Fibroblast of skin of abdomen (primary cell): ENCODE data around the gene PHIP.
A peak's percentile ranks its signal among the peaks of the same experiment; 100 is the strongest.
"Not testable (repeated sequence)": the region's sequence is repeated elsewhere in the genome, so short reads cannot be mapped to it uniquely, and the experiment has no call there.

Source experiments
- DNase-seq: peaks from one replicate; pipeline ENCODE4 v3.0.0-alpha.2; 2013

The PHIP gene

GRCh38 chr6:78917788-78918187 is 160.3 kb downstream of the PHIP start:
- DNase-seq: no peak

- no peak for DNase-seq
Observed at GRCh38 chr6:78916411-78916810, 161.6 kb downstream of the PHIP start.

- no peak for DNase-seq
Observed at GRCh38 chr6:78911218-78911940, 166.7 kb downstream of the PHIP start.

GRCh38 chr6:78910591-78911171 is 167.4 kb downstream of the PHIP start:
- DNase-seq: peak; percentile 13

- no peak for DNase-seq
Observed at GRCh38 chr6:78910010-78910409, 168.0 kb downstream of the PHIP start.

- peak; percentile 80 for DNase-seq
Observed at GRCh38 chr6:78909391-78909790, 168.7 kb downstream of the PHIP start.

- DNase-seq: no peak
Observed at GRCh38 chr6:78908621-78909020, 169.4 kb downstream of the PHIP start.

GRCh38 chr6:78896227-78896626 is 181.8 kb downstream of the PHIP start:
- no peak for DNase-seq

GRCh38 chr6:78889901-78890300 is 188.2 kb downstream of the PHIP start:
- not testable (repeated sequence) for DNase-seq
